ENCODE measurements around the gene PRKAG3. TPM values are rescaled to one million over a fixed set of nuclear protein-coding genes. Genes with fewer than 3 reads are reported as not detected.

PRKAG3 gene
- total RNA-seq, 1 donor from 2014 or later: not detected

GRCh38 chr2:218832520-218832919 lies 917 bp upstream of the PRKAG3 start:
- TF ChIP-seq CTCF (conservative IDR thresholded peaks at IDR 0.05): no peak
- H3K27me3 Mint-ChIP-seq (ENCODE audit: low read depth): peaks cover 64% of the 10 kb centered on the region
- no peaks in the 10 kb centered on the region for H3K36me3 Mint-ChIP-seq (ENCODE audit: low read depth)
- no peaks in the 10 kb centered on the region for H3K4me1 Mint-ChIP-seq
- H3K27ac Mint-ChIP-seq (ENCODE audit: unreplicated experiment): no peak overlapping the region
- no peak overlapping the region for H3K4me3 Mint-ChIP-seq
- DNase-seq (ENCODE audit: low read depth, low spot score): no peak
- peaks cover 2% of the 10 kb centered on the region for H3K9me3 Mint-ChIP-seq

GRCh38 chr2:218832081-218832480 lies 478 bp upstream of the PRKAG3 start:
- Mint-ChIP-seq H3K9me3 (no peaks in the 10 kb centered on the region), H3K36me3 (ENCODE audit: low read depth) (no peaks in the 10 kb centered on the region), H3K4me1 (no peaks in the 10 kb centered on the region), H3K27me3 (ENCODE audit: low read depth) (peaks cover 64% of the 10 kb centered on the region), H3K27ac (ENCODE audit: unreplicated experiment) (no peak overlapping the region), H3K4me3 (no peak overlapping the region)
- DNase-seq (ENCODE audit: low read depth, low spot score): no peak
- no peak for TF ChIP-seq CTCF (conservative IDR thresholded peaks at IDR 0.05)

- Mint-ChIP-seq H3K4me3 (no peak overlapping the region), H3K27me3 (ENCODE audit: low read depth) (peaks cover 55% of the 10 kb centered on the region), H3K36me3 (ENCODE audit: low read depth) (no peaks in the 10 kb centered on the region), H3K4me1 (no peaks in the 10 kb centered on the region), H3K27ac (ENCODE audit: unreplicated experiment) (no peak overlapping the region), H3K9me3 (no peaks in the 10 kb centered on the region)
- TF ChIP-seq CTCF (conservative IDR thresholded peaks at IDR 0.05): no peak
- no peak for DNase-seq (ENCODE audit: low read depth, low spot score)
Measured at GRCh38 chr2:218830526-218831306, 887 bp downstream of the PRKAG3 start.

- TF ChIP-seq CTCF (conservative IDR thresholded peaks at IDR 0.05): no peak
- Mint-ChIP-seq H3K4me3 (no peak overlapping the region), H3K27me3 (ENCODE audit: low read depth) (peaks cover 48% of the 10 kb centered on the region), H3K4me1 (no peaks in the 10 kb centered on the region), H3K36me3 (ENCODE audit: low read depth) (no peaks in the 10 kb centered on the region), H3K27ac (ENCODE audit: unreplicated experiment) (no peak overlapping the region), H3K9me3 (no peaks in the 10 kb centered on the region)
- DNase-seq (ENCODE audit: low read depth, low spot score): no peak
Measured at GRCh38 chr2:218829868-218830451, 1.6 kb downstream of the PRKAG3 start.

- Mint-ChIP-seq H3K4me3 (no peak overlapping the region), H3K36me3 (ENCODE audit: low read depth) (no peaks in the 10 kb centered on the region), H3K4me1 (no peaks in the 10 kb centered on the region), H3K27me3 (ENCODE audit: low read depth) (peaks cover 32% of the 10 kb centered on the region), H3K27ac (ENCODE audit: unreplicated experiment) (no peak overlapping the region), H3K9me3 (no peaks in the 10 kb centered on the region)
- no peak for TF ChIP-seq CTCF (conservative IDR thresholded peaks at IDR 0.05)
- DNase-seq (ENCODE audit: low read depth, low spot score): no peak
Measured at GRCh38 chr2:218828477-218828778, 3.2 kb downstream of the PRKAG3 start.

All from neural crest cell (in vitro differentiated cells).